HepG2 (cell line): ENCODE results near the gene SRPRA. TPM values are rescaled to one million over a fixed set of nuclear protein-coding genes. Genes with fewer than 3 reads are reported as not detected.

Source experiments
- ATF7 ChIP-seq, 2 experiments: fragments of 450-650 bp in 1 of 2; sonication (generic) in 1 of 2; formaldehyde crosslinking in 1 of 2; IDR thresholded peaks; 2 replicates each; pipeline versions ENCODE4 v1.4.0 to v1.6.1; 2016 to 2020; ENCODE audit warnings: antibody characterized with exemption in 1 of 2, mild to moderate bottlenecking in 1 of 2, missing genetic modification reagents in 1 of 2
- BORCS8-MEF2B ChIP-seq: sonication (generic); formaldehyde crosslinking; IDR thresholded peaks from 2 replicates; pipeline ENCODE4 v1.8.0; 2022; ENCODE audit warnings: mild to moderate bottlenecking, missing genetic modification reagents
- E2F5 ChIP-seq: sonication (generic); formaldehyde crosslinking; conservative IDR thresholded peaks from 2 replicates; pipeline ENCODE4 v1.4.0; 2020; ENCODE audit warnings: missing genetic modification reagents
- HMG20A ChIP-seq: IDR thresholded peaks from 2 replicates; pipeline ENCODE4 v1.6.1; 2016; ENCODE audit warnings: borderline replicate concordance
- IKZF1 ChIP-seq: fragments of 450-650 bp; IDR thresholded peaks from 2 replicates; pipeline ENCODE4 v1.7.1; 2016
- MED13 ChIP-seq: sonication (generic); formaldehyde crosslinking; IDR thresholded peaks from 2 replicates; pipeline ENCODE4 v1.5.0; 2020; ENCODE audit warnings: missing genetic modification reagents
- NFIC ChIP-seq: IDR thresholded peaks from 2 replicates; pipeline ENCODE4 v1.6.1; 2012; ENCODE audit warnings: mild to moderate bottlenecking, low read length, inconsistent platforms
- SALL1 ChIP-seq: sonication (generic); formaldehyde crosslinking; IDR thresholded peaks from 2 replicates; pipeline ENCODE4 v1.8.0; 2022; ENCODE audit warnings: mild to moderate bottlenecking, missing genetic modification reagents
- SMARCC2 ChIP-seq: fragments of 450-650 bp; IDR thresholded peaks from 2 replicates; pipeline ENCODE4 v1.6.1; 2017; ENCODE audit warnings: antibody characterized with exemption, mild to moderate bottlenecking
- SRSF4 ChIP-seq: fragments of 200-400 bp; formaldehyde crosslinking; IDR thresholded peaks from one replicate; pipeline ENCODE4 v1.6.1; 2018; ENCODE audit warnings: mild to moderate bottlenecking, low read depth, low read length, moderate library complexity; ENCODE audit not compliant: poor library complexity, severe bottlenecking
- TBX2 ChIP-seq: sonication (generic); formaldehyde crosslinking; IDR thresholded peaks from 2 replicates; pipeline ENCODE4 v1.5.0; 2020; ENCODE audit warnings: missing genetic modification reagents, mild to moderate bottlenecking, borderline replicate concordance
- WIZ ChIP-seq: sonication (generic); formaldehyde crosslinking; IDR thresholded peaks from 2 replicates; pipeline ENCODE4 v1.5.1; 2020; ENCODE audit warnings: mild to moderate bottlenecking, missing genetic modification reagents
- ZFP82 ChIP-seq: sonication (generic); formaldehyde crosslinking; IDR thresholded peaks from 2 replicates; pipeline ENCODE4 v1.5.1; 2020; ENCODE audit warnings: mild to moderate bottlenecking, missing genetic modification reagents, borderline replicate concordance
- ZIK1 ChIP-seq: sonication (generic); formaldehyde crosslinking; IDR thresholded peaks from 2 replicates; pipeline ENCODE4 v1.5.0; 2020; ENCODE audit warnings: mild to moderate bottlenecking, low read depth, missing genetic modification reagents, borderline replicate concordance
- ZNF136 ChIP-seq: sonication (generic); formaldehyde crosslinking; IDR thresholded peaks from 2 replicates; pipeline ENCODE4 v1.8.1; 2022; ENCODE audit warnings: low read depth, mild to moderate bottlenecking, moderate library complexity, missing genetic modification reagents
- ZNF207 ChIP-seq: fragments of 450-650 bp; IDR thresholded peaks from 2 replicates; pipeline ENCODE4 v1.6.1; 2016; ENCODE audit warnings: antibody characterized with exemption, borderline replicate concordance
- ZNF230 ChIP-seq: sonication (generic); formaldehyde crosslinking; IDR thresholded peaks from 2 replicates; pipeline ENCODE4 v1.4.0; 2020; ENCODE audit warnings: mild to moderate bottlenecking, missing genetic modification reagents
- ZNF501 ChIP-seq: sonication (generic); formaldehyde crosslinking; IDR thresholded peaks from 2 replicates; pipeline ENCODE4 v1.5.1; 2020; ENCODE audit warnings: mild to moderate bottlenecking, moderate library complexity, missing genetic modification reagents
- ZNF567 ChIP-seq: sonication (generic); formaldehyde crosslinking; IDR thresholded peaks from 2 replicates; pipeline ENCODE4 v1.8.1; 2023; ENCODE audit warnings: mild to moderate bottlenecking, missing genetic modification reagents, borderline replicate concordance
- ZNF724P ChIP-seq: sonication (generic); formaldehyde crosslinking; IDR thresholded peaks from 2 replicates; pipeline ENCODE4 v1.8.0; 2022; ENCODE audit warnings: missing genetic modification reagents, borderline replicate concordance
- ZNF850 ChIP-seq: sonication (generic); formaldehyde crosslinking; conservative IDR thresholded peaks from 2 replicates; pipeline ENCODE4 v1.9.0; 2021; ENCODE audit warnings: mild to moderate bottlenecking, missing genetic modification reagents
- polyA plus RNA-seq, 8 experiments: library from polyadenylated mRNA; depleted of rRNA in 3 of 8; stranded (reverse) in 7 of 8; unstranded in 1 of 8; fragments of >200 nt; fragmentation: Illumina TruSeq in 4 of 8; extraction: Trizol in 4 of 8; gene quantifications; 2 replicates each; pipeline versions ENCODE4 v1.2.1 to v1.2.3, GENCODE V29; 2011 to 2016; ENCODE audit warnings: low read depth in 4 of 8, missing spikeins in 1 of 8, mixed read lengths in 1 of 8; ENCODE audit not compliant: insufficient read depth in 1 of 8
- total RNA-seq, 5 experiments: library from RNA; depleted of rRNA; stranded (reverse); fragments of >200 nt; fragmentation: Illumina TruSeq; extraction: Trizol; gene quantifications; 2 replicates each; pipeline ENCODE4 v1.2.3, GENCODE V29; 2016; ENCODE audit warnings: low read depth in 1 of 5
- TF ChIP-seq, protein P1 (sequence below): sonication (generic); formaldehyde crosslinking; IDR thresholded peaks from 2 replicates; pipeline ENCODE4 v1.5.1; 2020; ENCODE audit warnings: missing genetic modification reagents, mild to moderate bottlenecking, borderline replicate concordance
- TF ChIP-seq, protein P2 (sequence below): sonication (generic); formaldehyde crosslinking; IDR thresholded peaks from 2 replicates; pipeline ENCODE4 v1.4.0; 2020; ENCODE audit warnings: mild to moderate bottlenecking, missing genetic modification reagents

SRPRA gene
- total and polyA plus RNA-seq, 2 of the 13 experiments (the other 11 are each of a cell fraction or from before 2014, with no cell fraction given) = 27.7 to 64.6 TPM

DNA sequence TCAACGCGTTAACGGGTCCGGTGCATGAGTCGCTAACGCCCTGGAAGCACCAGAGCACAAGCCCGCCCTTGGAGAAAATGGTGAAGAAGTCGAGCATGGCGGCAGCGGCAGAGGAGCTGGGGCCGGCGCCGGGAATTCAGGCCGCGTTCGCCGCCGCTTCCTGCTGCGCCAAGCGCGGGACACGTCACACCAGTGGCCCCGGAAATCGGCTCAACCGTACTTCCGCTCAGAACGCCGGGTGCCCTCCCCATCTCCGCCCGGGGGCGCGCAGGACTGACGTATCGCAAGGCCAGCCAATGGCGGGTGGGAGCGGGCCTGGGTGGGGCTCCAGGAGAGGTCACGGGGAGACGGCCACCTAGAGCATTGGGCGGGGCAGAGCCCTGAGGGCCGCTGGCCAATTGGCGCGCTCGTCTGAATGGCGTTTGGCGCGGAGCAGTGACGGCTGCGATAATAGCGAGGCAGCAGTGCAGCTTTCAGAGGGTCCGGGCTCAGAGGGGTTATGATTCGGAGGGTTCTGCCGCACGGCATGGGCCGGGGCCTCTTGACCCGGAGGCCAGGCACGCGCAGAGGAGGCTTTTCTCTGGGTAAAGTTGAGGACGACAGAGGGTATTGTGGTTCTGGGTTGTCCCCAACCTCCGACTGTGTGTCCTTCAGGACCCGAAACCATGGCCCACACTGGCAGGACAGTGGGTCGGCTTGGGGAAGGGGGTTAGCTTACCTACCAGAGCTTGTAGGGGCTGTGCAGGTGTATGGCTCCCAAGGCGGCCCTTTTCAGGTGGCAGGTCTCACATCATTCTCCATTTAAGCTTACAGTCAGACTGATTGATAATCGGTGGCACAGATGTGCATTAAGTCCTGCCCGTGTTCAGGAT is at the start of gene SRPRA, which contains the start of gene FOXRED1 (continued):
- TF ChIP-seq E2F5 (CRISPR knock-in tag) (no peak; the same call in 1 of the 2 replicates), ZNF724P (CRISPR knock-in tag) (no peak), SMARCC2 (no peak), ZNF230 (peak; percentile 96), ATF7 (IDR thresholded peaks at IDR 0.05) (no peak), ATF7 (CRISPR knock-in tag; IDR thresholded peaks at IDR 0.05) (0 out of 2 replicates have a peak, but pooled peaks have one; percentile 49), WIZ (CRISPR knock-in tag) (no peak), ZIK1 (CRISPR knock-in tag) (peak; percentile 60; the same call in 1 of the 2 replicates), ZNF207 (no peak), ZNF850 (CRISPR knock-in tag) (no peak), IKZF1 (no peak), TBX2 (CRISPR knock-in tag) (peak; percentile 32; the same call in 1 of the 2 replicates), ZNF501 (CRISPR knock-in tag) (peak; percentile 88), ZFP82 (CRISPR knock-in tag) (0 out of 2 replicates have a peak, but pooled peaks have one; percentile 51), SALL1 (CRISPR knock-in tag) (peak; percentile 72), MED13 (no peak), BORCS8-MEF2B (CRISPR knock-in tag) (peak; percentile 66), ZNF136 (CRISPR knock-in tag) (peak; percentile 91), NFIC (peak; percentile 31; the same call in 1 of the 2 replicates), HMG20A (CRISPR knock-in tag) (no peak), ZNF567 (CRISPR knock-in tag) (peak; percentile 14; the same call in 1 of the 2 replicates), SRSF4 (no peak)
- TF ChIP-seq, protein P1, sequence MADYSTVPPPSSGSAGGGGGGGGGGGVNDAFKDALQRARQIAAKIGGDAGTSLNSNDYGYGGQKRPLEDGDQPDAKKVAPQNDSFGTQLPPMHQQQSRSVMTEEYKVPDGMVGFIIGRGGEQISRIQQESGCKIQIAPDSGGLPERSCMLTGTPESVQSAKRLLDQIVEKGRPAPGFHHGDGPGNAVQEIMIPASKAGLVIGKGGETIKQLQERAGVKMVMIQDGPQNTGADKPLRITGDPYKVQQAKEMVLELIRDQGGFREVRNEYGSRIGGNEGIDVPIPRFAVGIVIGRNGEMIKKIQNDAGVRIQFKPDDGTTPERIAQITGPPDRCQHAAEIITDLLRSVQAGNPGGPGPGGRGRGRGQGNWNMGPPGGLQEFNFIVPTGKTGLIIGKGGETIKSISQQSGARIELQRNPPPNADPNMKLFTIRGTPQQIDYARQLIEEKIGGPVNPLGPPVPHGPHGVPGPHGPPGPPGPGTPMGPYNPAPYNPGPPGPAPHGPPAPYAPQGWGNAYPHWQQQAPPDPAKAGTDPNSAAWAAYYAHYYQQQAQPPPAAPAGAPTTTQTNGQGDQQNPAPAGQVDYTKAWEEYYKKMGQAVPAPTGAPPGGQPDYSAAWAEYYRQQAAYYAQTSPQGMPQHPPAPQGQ = no peak
- TF ChIP-seq, protein P2, sequence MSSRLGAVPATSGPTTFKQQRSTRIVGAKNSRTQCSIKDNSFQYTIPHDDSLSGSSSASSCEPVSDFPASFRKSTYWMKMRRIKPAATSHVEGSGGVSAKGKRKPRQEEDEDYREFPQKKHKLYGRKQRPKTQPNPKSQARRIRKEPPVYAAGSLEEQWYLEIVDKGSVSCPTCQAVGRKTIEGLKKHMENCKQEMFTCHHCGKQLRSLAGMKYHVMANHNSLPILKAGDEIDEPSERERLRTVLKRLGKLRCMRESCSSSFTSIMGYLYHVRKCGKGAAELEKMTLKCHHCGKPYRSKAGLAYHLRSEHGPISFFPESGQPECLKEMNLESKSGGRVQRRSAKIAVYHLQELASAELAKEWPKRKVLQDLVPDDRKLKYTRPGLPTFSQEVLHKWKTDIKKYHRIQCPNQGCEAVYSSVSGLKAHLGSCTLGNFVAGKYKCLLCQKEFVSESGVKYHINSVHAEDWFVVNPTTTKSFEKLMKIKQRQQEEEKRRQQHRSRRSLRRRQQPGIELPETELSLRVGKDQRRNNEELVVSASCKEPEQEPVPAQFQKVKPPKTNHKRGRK = no peak
